GM23338 (cell line): ENCODE data around the gene RHOV. TPM values are rescaled to one million over a fixed set of nuclear protein-coding genes. Genes with fewer than 3 reads are reported as not detected.

Source experiments
- ATAC-seq: fragments of 200-7000 bp; cut with Tn5 transposase; 3 replicates; pipeline ENCODE4 v1.9.1; 2020
- DNase-seq: peaks from one replicate; pipeline ENCODE4 v3.0.0-alpha.2; 2015; ENCODE audit warnings: low spot score
- H2AFZ ChIP-seq: fragments of 200-600 bp; sonication (generic); 2 replicates; pipeline ENCODE4 v1.8.0; 2016; ENCODE audit warnings: antibody characterized with exemption, mild to moderate bottlenecking, moderate library complexity
- H3F3A ChIP-seq: fragments of 200-600 bp; sonication (generic); replicated peaks from 2 replicates; pipeline ENCODE4 v1.8.0; 2017; ENCODE audit warnings: antibody characterized with exemption, mixed run types, low read depth
- H3K27ac ChIP-seq: fragments of 200-600 bp; sonication (generic); 2 replicates; pipeline ENCODE4 v1.6.1; 2016; ENCODE audit warnings: low read depth
- H3K27me3 ChIP-seq: fragments of 200-600 bp; sonication (generic); 2 replicates; pipeline ENCODE4 v1.8.0; 2016; ENCODE audit warnings: mild to moderate bottlenecking, mixed run types, moderate library complexity; ENCODE audit not compliant: insufficient read depth
- H3K36me3 ChIP-seq: fragments of 200-600 bp; sonication (generic); 2 replicates; pipeline ENCODE4 v1.8.0; 2016; ENCODE audit warnings: mild to moderate bottlenecking; ENCODE audit not compliant: insufficient read depth
- H3K4me1 ChIP-seq: fragments of 200-600 bp; sonication (generic); 2 replicates; pipeline ENCODE4 v1.8.0; 2016; ENCODE audit warnings: mild to moderate bottlenecking, moderate library complexity; ENCODE audit not compliant: insufficient read depth
- H3K4me2 ChIP-seq: fragments of 200-600 bp; sonication (generic); 2 replicates; pipeline ENCODE4 v1.7.1; 2017; ENCODE audit warnings: mixed run types
- H3K4me3 ChIP-seq: fragments of 200-600 bp; sonication (generic); 2 replicates; pipeline ENCODE4 v1.6.1; 2016; ENCODE audit warnings: mixed run types
- H3K79me2 ChIP-seq: fragments of 200-600 bp; sonication (generic); replicated peaks from 2 replicates; pipeline ENCODE4 v1.8.0; 2017; ENCODE audit warnings: mild to moderate bottlenecking; ENCODE audit not compliant: insufficient read depth
- H3K9me2 ChIP-seq: fragments of 200-600 bp; sonication (generic); 2 replicates; pipeline ENCODE4 v1.8.0; 2017; ENCODE audit not compliant: insufficient read depth
- H4K20me1 ChIP-seq: fragments of 200-600 bp; sonication (generic); replicated peaks from 2 replicates; pipeline ENCODE4 v1.8.0; 2017; ENCODE audit warnings: mild to moderate bottlenecking; ENCODE audit not compliant: insufficient read depth
- H3K27ac Mint-ChIP-seq: 2 replicates; pipeline ENCODE4 v1.8.0; 2020; ENCODE audit warnings: inconsistent platforms, mild to moderate bottlenecking, moderate library complexity, mixed read lengths
- H3K27me3 Mint-ChIP-seq: 3 replicates; pipeline ENCODE4 v1.8.0; 2022; ENCODE audit warnings: low read depth, mild to moderate bottlenecking, moderate library complexity, mixed read lengths, inconsistent platforms; ENCODE audit not compliant: insufficient read depth, poor library complexity
- H3K36me3 Mint-ChIP-seq: 3 replicates; pipeline ENCODE4 v1.8.0; 2021; ENCODE audit warnings: low read depth, mild to moderate bottlenecking, inconsistent platforms, moderate library complexity, mixed read lengths
- H3K4me1 Mint-ChIP-seq: 3 replicates; pipeline ENCODE4 v1.8.0; 2020; ENCODE audit warnings: mild to moderate bottlenecking, inconsistent platforms, mixed read lengths
- H3K4me3 Mint-ChIP-seq: 3 replicates; pipeline ENCODE4 v1.8.0; 2021; ENCODE audit warnings: moderate library complexity, mild to moderate bottlenecking, inconsistent platforms, mixed read lengths
- H3K9me3 Mint-ChIP-seq: 3 replicates; pipeline ENCODE4 v1.8.0; 2020; ENCODE audit warnings: moderate library complexity, mild to moderate bottlenecking, inconsistent platforms, mixed read lengths
- CREB1 ChIP-seq: fragments of 250-450 bp; sonication (Bioruptor Pico); IDR thresholded peaks from 2 replicates; pipeline ENCODE4 v1.5.0; 2020; ENCODE audit warnings: low read depth, mild to moderate bottlenecking, moderate library complexity
- ETS1 ChIP-seq: IDR thresholded peaks from 2 replicates; pipeline ENCODE4 v1.6.1; 2016; ENCODE audit warnings: antibody characterized with exemption
- EZH2 ChIP-seq: fragments of 200-600 bp; sonication (generic); IDR thresholded peaks from one replicate; pipeline ENCODE4 v1.8.0; 2017; ENCODE audit warnings: antibody characterized with exemption, mild to moderate bottlenecking, low read depth; ENCODE audit not compliant: unreplicated experiment
- EZH2phosphoT487 ChIP-seq: fragments of 200-600 bp; sonication (generic); IDR thresholded peaks from one replicate; pipeline ENCODE4 v1.8.1; 2018; ENCODE audit warnings: antibody characterized with exemption; ENCODE audit not compliant: unreplicated experiment
- NANOG ChIP-seq: IDR thresholded peaks from 2 replicates; pipeline ENCODE4 v1.6.1; 2016; ENCODE audit warnings: antibody characterized with exemption, borderline replicate concordance
- POLR2AphosphoS5 ChIP-seq: IDR thresholded peaks from 2 replicates; pipeline ENCODE4 v1.6.1; 2016; ENCODE audit warnings: antibody characterized with exemption, low read depth
- ZNF114 ChIP-seq: fragments of 250-450 bp; sonication (Bioruptor Pico); IDR thresholded peaks from 2 replicates; pipeline ENCODE4 v1.5.0; 2020; ENCODE audit warnings: mild to moderate bottlenecking, moderate library complexity
- ZNF331 ChIP-seq: fragments of 250-450 bp; sonication (Bioruptor Pico); IDR thresholded peaks from 2 replicates; pipeline ENCODE4 v1.5.0; 2020; ENCODE audit warnings: low read depth, mild to moderate bottlenecking, moderate library complexity
- ZNF462 ChIP-seq: fragments of 250-450 bp; sonication (Bioruptor Pico); IDR thresholded peaks from 2 replicates; pipeline ENCODE4 v1.5.0; 2020; ENCODE audit warnings: mild to moderate bottlenecking, moderate library complexity
- polyA plus RNA-seq: library from polyadenylated mRNA; unstranded; fragments of >200 nt; fragmentation: Nextera tagmentation; extraction: Ambion mirVana; gene quantifications from 2 replicates; pipeline ENCODE4 v1.2.1, GENCODE V29; 2016
- total RNA-seq: library from RNA; depleted of rRNA; stranded (reverse); fragments of >200 nt; shearing (Covaris generic); gene quantifications from 2 replicates; pipeline ENCODE4 v1.2.3, GENCODE V29; 2014

The RHOV gene
- total and polyA plus RNA-seq, 2 experiments from 2014 or later, result 4.4 to 4.7 TPM

GRCh38 chr15:40847223-40847961, 26.6 kb downstream of the RHOV start:
- H3F3A ChIP-seq, result peaks cover 7% of the 10 kb centered on the region; the same call in 1 of the 2 replicates
- 0 out of 2 replicates have a peak overlapping the region, but pooled peaks have one; percentile 50 for H3K27ac ChIP-seq
- peaks cover 71% of the 10 kb centered on the region for H3K79me2 ChIP-seq
- 0 out of 3 replicates have a peak, but pooled peaks cover 3% of the 10 kb centered on the region for H3K9me3 Mint-ChIP-seq
- peaks cover 7% of the 10 kb centered on the region for H3K36me3 ChIP-seq
- H3K27me3 Mint-ChIP-seq, result peaks cover 23% of the 10 kb centered on the region
- 0 out of 2 replicates have a peak, but pooled peaks cover 4% of the 10 kb centered on the region for H3K27me3 ChIP-seq
- peaks cover 42% of the 10 kb centered on the region for H3K4me1 Mint-ChIP-seq
- peaks cover 67% of the 10 kb centered on the region for H3K36me3 Mint-ChIP-seq
- ATAC-seq, result peak; percentile 18
- H3K4me2 ChIP-seq, result peak overlapping the region; percentile 100
- H3K4me1 ChIP-seq, result peaks cover 36% of the 10 kb centered on the region
- H3K4me3 ChIP-seq, result peak overlapping the region; percentile 97
- no peak overlapping the region for H2AFZ ChIP-seq
- DNase-seq, result peak; percentile 81
- 0 out of 2 replicates have a peak overlapping the region, but pooled peaks have one; percentile 5 for H3K27ac Mint-ChIP-seq
- H4K20me1 ChIP-seq, result peaks cover 36% of the 10 kb centered on the region
- no peak for TF ChIP-seq EZH2phosphoT487
- no peak for TF ChIP-seq ETS1
- TF ChIP-seq EZH2, result no peak
- H3K9me2 ChIP-seq, result no peaks in the 10 kb centered on the region
- peak overlapping the region; percentile 99 for H3K4me3 Mint-ChIP-seq

- H3K36me3 Mint-ChIP-seq, result peaks cover 62% of the 10 kb centered on the region
- H3F3A ChIP-seq, result peaks cover 7% of the 10 kb centered on the region; the same call in 1 of the 2 replicates
- no peak for DNase-seq
- ATAC-seq, result no peak
- 0 out of 2 replicates have a peak, but pooled peaks cover 4% of the 10 kb centered on the region for H3K27me3 ChIP-seq
- H3K9me2 ChIP-seq, result no peaks in the 10 kb centered on the region
- H3K4me2 ChIP-seq, result peak overlapping the region; percentile 100
- H4K20me1 ChIP-seq, result peaks cover 36% of the 10 kb centered on the region
- H3K27me3 Mint-ChIP-seq, result peaks cover 23% of the 10 kb centered on the region
- H3K9me3 Mint-ChIP-seq, result 0 out of 3 replicates have a peak, but pooled peaks cover 3% of the 10 kb centered on the region
- H3K27ac ChIP-seq, result 0 out of 2 replicates have a peak overlapping the region, but pooled peaks have one; percentile 50
- H3K79me2 ChIP-seq, result peaks cover 66% of the 10 kb centered on the region
- H3K36me3 ChIP-seq, result peaks cover 7% of the 10 kb centered on the region
- peak overlapping the region; percentile 97 for H3K4me3 ChIP-seq
- H2AFZ ChIP-seq, result no peak overlapping the region
- H3K4me3 Mint-ChIP-seq, result peak overlapping the region; percentile 99
- peaks cover 42% of the 10 kb centered on the region for H3K4me1 Mint-ChIP-seq
- 0 out of 2 replicates have a peak overlapping the region, but pooled peaks have one; percentile 5 for H3K27ac Mint-ChIP-seq
- peaks cover 36% of the 10 kb centered on the region for H3K4me1 ChIP-seq
- TF ChIP-seq EZH2, result no peak
- no peak for TF ChIP-seq NANOG
- no peak for TF ChIP-seq POLR2AphosphoS5
- TF ChIP-seq ETS1, result no peak
- no peak for TF ChIP-seq ZNF331
- no peak for TF ChIP-seq ZNF114
- no peak for TF ChIP-seq EZH2phosphoT487
- TF ChIP-seq ZNF462 (CRISPR knock-in tag), result no peak
- TF ChIP-seq CREB1 (CRISPR knock-in tag), result no peak
These were observed 27.2 kb downstream of the RHOV start for GRCh38 chr15:40846841-40847222.
